Measurements from ENCODE around the gene CRYL1.

CRYL1 gene

GRCh38 chr13:20553311-20553710 lies 27.7 kb upstream of the CRYL1 start:
- DNase-seq (ENCODE audit: insufficient read length, low spot score) (no peak), FAIRE-seq (no peak)
- no peak for TF ChIP-seq POLR2A (IDR thresholded peaks at IDR 0.05; ENCODE audit: low read depth, low read length)

- FAIRE-seq = no peak
- TF ChIP-seq POLR2A (IDR thresholded peaks at IDR 0.05; ENCODE audit: low read depth, low read length) = no peak
- DNase-seq (ENCODE audit: insufficient read length, low spot score) = no peak
Observed at GRCh38 chr13:20550799-20551198, 25.1 kb upstream of the CRYL1 start.

GRCh38 chr13:20547479-20547908 lies 21.8 kb upstream of the CRYL1 start:
- TF ChIP-seq POLR2A (IDR thresholded peaks at IDR 0.05; ENCODE audit: low read depth, low read length) = no peak
- DNase-seq (ENCODE audit: insufficient read length, low spot score) (no peak), FAIRE-seq (no peak)

- no peak for DNase-seq (ENCODE audit: insufficient read length, low spot score)
- FAIRE-seq = no peak
- no peak for TF ChIP-seq POLR2A (IDR thresholded peaks at IDR 0.05; ENCODE audit: low read depth, low read length)
Observed at GRCh38 chr13:20546556-20546955, 20.9 kb upstream of the CRYL1 start.

GRCh38 chr13:20544201-20544923 lies 18.7 kb upstream of the CRYL1 start:
- DNase-seq (ENCODE audit: insufficient read length, low spot score) (no peak), FAIRE-seq (no peak)
- TF ChIP-seq POLR2A (IDR thresholded peaks at IDR 0.05; ENCODE audit: low read depth, low read length) = no peak

- no peak for FAIRE-seq
- DNase-seq (ENCODE audit: insufficient read length, low spot score) = no peak
- TF ChIP-seq POLR2A (IDR thresholded peaks at IDR 0.05; ENCODE audit: low read depth, low read length) = no peak
Observed at GRCh38 chr13:20536992-20537391, 11.3 kb upstream of the CRYL1 start.

- TF ChIP-seq POLR2A (IDR thresholded peaks at IDR 0.05; ENCODE audit: low read depth, low read length) = no peak
- no peak for FAIRE-seq
- DNase-seq (ENCODE audit: insufficient read length, low spot score) = no peak
Observed at GRCh38 chr13:20534038-20534608, 8.5 kb upstream of the CRYL1 start.

- no peak for TF ChIP-seq POLR2A (IDR thresholded peaks at IDR 0.05; ENCODE audit: low read depth, low read length)
- FAIRE-seq = no peak
- no peak for DNase-seq (ENCODE audit: insufficient read length, low spot score)
Observed at GRCh38 chr13:20528452-20528851, 2.8 kb upstream of the CRYL1 start.

- DNase-seq (ENCODE audit: insufficient read length, low spot score) (no peak), FAIRE-seq (no peak)
- no peak for TF ChIP-seq POLR2A (IDR thresholded peaks at IDR 0.05; ENCODE audit: low read depth, low read length)
Observed at GRCh38 chr13:20526664-20527063, 1.0 kb upstream of the CRYL1 start.

GRCh38 chr13:20525144-20525600 lies 485 bp downstream of the CRYL1 start:
- TF ChIP-seq POLR2A (IDR thresholded peaks at IDR 0.05; ENCODE audit: low read depth, low read length) = no peak
- DNase-seq (ENCODE audit: insufficient read length, low spot score) (no peak), FAIRE-seq (no peak)

GRCh38 chr13:20521364-20522115 lies 4.1 kb downstream of the CRYL1 start:
- FAIRE-seq (no peak), DNase-seq (ENCODE audit: insufficient read length, low spot score) (no peak)
- TF ChIP-seq POLR2A (IDR thresholded peaks at IDR 0.05; ENCODE audit: low read depth, low read length) = no peak

GRCh38 chr13:20519875-20520274 lies 5.8 kb downstream of the CRYL1 start:
- FAIRE-seq (no peak), DNase-seq (ENCODE audit: insufficient read length, low spot score) (no peak)
- no peak for TF ChIP-seq POLR2A (IDR thresholded peaks at IDR 0.05; ENCODE audit: low read depth, low read length)

- DNase-seq (ENCODE audit: insufficient read length, low spot score) (no peak), FAIRE-seq (no peak)
- no peak for TF ChIP-seq POLR2A (IDR thresholded peaks at IDR 0.05; ENCODE audit: low read depth, low read length)
Observed at GRCh38 chr13:20518660-20519100, 7.0 kb downstream of the CRYL1 start.

- no peak for FAIRE-seq
- TF ChIP-seq POLR2A (IDR thresholded peaks at IDR 0.05; ENCODE audit: low read depth, low read length) = no peak
- DNase-seq (ENCODE audit: insufficient read length, low spot score) = no peak
Observed at GRCh38 chr13:20514866-20515265, 10.8 kb downstream of the CRYL1 start.

Data from H54 (cell line).